ENCODE results near the gene GREB1L. TPM values are rescaled to one million over a fixed set of nuclear protein-coding genes. Genes with fewer than 3 reads are reported as not detected.

Gene GREB1L
- total and polyA plus RNA-seq, 9 of the 15 experiments (the other 6 are each of a cell fraction or from before 2014, with no cell fraction given) = 0.03 TPM; not detected in 8

GRCh38 chr18:21261352-21261751, 19.3 kb downstream of the GREB1L start:
- Histone ChIP-seq H3K79me2 (ENCODE audit: control insufficient read depth, insufficient read depth, low read length) (no peaks in the 10 kb centered on the region), H2AFZ (ENCODE audit: low read depth, low read length) (no peak overlapping the region), H3K9ac (ENCODE audit: insufficient read depth in 1 of 2, low read depth in 2 of 2, low read length in 2 of 2) (no peak overlapping the region), H3K4me1 (replicated peaks in 1 of 2; ENCODE audit: control insufficient read depth in 2 of 2, insufficient read depth in 2 of 2, low read length in 2 of 2) (no peaks in the 10 kb centered on the region), H4K20me1 (replicated peaks; ENCODE audit: control insufficient read depth, insufficient read depth, low read length) (no peaks in the 10 kb centered on the region), H3K4me2 (ENCODE audit: insufficient read depth, low read length) (no peak overlapping the region), H3K9me3 (replicated peaks; ENCODE audit: control insufficient read depth, insufficient read depth, low read depth, low read length) (no peaks in the 10 kb centered on the region), H3K27ac (ENCODE audit: extremely low read depth, low read depth, low read length) (no peak overlapping the region), H3K36me3 (ENCODE audit: control insufficient read depth, insufficient read depth, low read length) (no peaks in the 10 kb centered on the region), H3K27me3 (ENCODE audit: control insufficient read depth in 2 of 2, insufficient read depth in 2 of 2, low read length in 2 of 2) (no peaks in the 10 kb centered on the region), H3K9me1 (ENCODE audit: control insufficient read depth, insufficient read depth, low read length) (no peaks in the 10 kb centered on the region), H3K4me3 (no peak overlapping the region)
- 0% methylated on average over 1 of the region's 1 CpG for WGBS (ENCODE audit: insufficient coverage, low coverage, missing lambda C conversion rate)
- ChIA-PET CTCF (ENCODE audit: low intra/inter-chr PET ratio) (no interaction called here), POLR2A (no interaction called here)
- ATAC-seq = no peak
- no peak for FAIRE-seq
- no peak for DNase-seq (ENCODE audit: extremely low read depth in 1 of 4, low spot score in 3 of 4)
- BruUV-seq (replicated peaks) = no TSS peak
- intact Hi-C loops (cut with micrococcal nuclease) = no loop called here
- in situ Hi-C loops (cut with MboI) = no loop called here
- no peak for TF ChIP-seq NR2C2 (CRISPR knock-in tag; IDR thresholded peaks at IDR 0.05)
- TF ChIP-seq NR2C2 (tag; IDR thresholded peaks at IDR 0.05) = no peak
- TF ChIP-seq NFYB (IDR thresholded peaks at IDR 0.05; ENCODE audit: extremely low read depth, insufficient read length) = no peak
- TF ChIP-seq, protein P1, sequence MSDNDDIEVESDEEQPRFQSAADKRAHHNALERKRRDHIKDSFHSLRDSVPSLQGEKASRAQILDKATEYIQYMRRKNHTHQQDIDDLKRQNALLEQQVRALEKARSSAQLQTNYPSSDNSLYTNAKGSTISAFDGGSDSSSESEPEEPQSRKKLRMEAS (CRISPR knock-in tag; IDR thresholded peaks at IDR 0.05) = no peak
- no peak for TF ChIP-seq ZNF217 (CRISPR knock-in tag; IDR thresholded peaks at IDR 0.05)
- TF ChIP-seq KDM1A (IDR thresholded peaks at IDR 0.05) = no peak
- TF ChIP-seq CCAR2 (IDR thresholded peaks at IDR 0.05; ENCODE audit: low read depth, low read length) = no peak
- TF ChIP-seq ZNF511 (CRISPR knock-in tag; IDR thresholded peaks at IDR 0.05) = no peak
- no peak for TF ChIP-seq ZNF282 (CRISPR knock-in tag; IDR thresholded peaks at IDR 0.05)
- no peak for TF ChIP-seq SNRNP70 (optimal IDR thresholded peaks at IDR 0.05; ENCODE audit: low read depth, low read length)
- TF ChIP-seq SUPT5H (IDR thresholded peaks at IDR 0.05) = no peak
- TF ChIP-seq SP2 (IDR thresholded peaks at IDR 0.05; ENCODE audit: extremely low read depth, low read depth, low read length, poor library complexity, severe bottlenecking) = no peak
- TF ChIP-seq ZNF586 (CRISPR knock-in tag; conservative IDR thresholded peaks at IDR 0.05) = no peak
- TF ChIP-seq SMARCC2 (IDR thresholded peaks at IDR 0.05; ENCODE audit: low read depth) = no peak
